ENCODE data around the gene EMC8. TPM values are rescaled to one million over a fixed set of nuclear protein-coding genes. Genes with fewer than 3 reads are reported as not detected.

Gene EMC8
- total RNA-seq, 2 experiments from 2014 or later, result 30.4 to 32.9 TPM

DNA sequence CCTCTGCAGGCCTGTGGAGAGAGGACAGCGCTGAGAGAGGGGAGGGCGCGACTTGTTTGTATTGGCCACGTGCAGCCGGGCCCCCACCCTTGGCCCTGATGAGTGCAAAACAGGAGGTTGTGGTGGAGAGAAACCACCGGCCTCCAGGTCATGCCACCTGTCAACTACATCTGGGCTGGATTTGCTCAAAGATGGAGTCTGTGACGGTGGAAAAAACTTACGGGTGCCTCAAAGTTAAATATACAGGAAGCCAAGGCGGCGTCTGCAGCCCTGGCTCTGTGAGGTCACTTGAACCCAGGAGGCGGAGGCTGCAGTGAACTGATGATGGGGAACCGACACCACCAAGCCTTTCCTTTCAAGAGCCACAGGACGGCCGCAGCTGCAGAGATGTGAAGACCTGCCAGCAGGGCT lies 64.1 kb downstream of the EMC8 start:
- POLR2A ChIA-PET, result interaction anchor here (0.6 kb wide), 1 partner anchor 13 kb away, joined by 4 read pairs; no protein-coding TSS in a partner anchor
- intact Hi-C loops (cut with DNase I, micrococcal nuclease), result no loop called here
- CTCF ChIA-PET, result interaction anchor here (1.6 kb wide), 1 partner anchor 16 kb away, joined by 6 read pairs; no protein-coding TSS in a partner anchor
- DNase-seq (peak; percentile 64), ATAC-seq (peak; percentile 79)
- no peaks in the 10 kb centered on the region for H3K36me3 Mint-ChIP-seq (ENCODE audit: low read depth)
- no peak overlapping the region for H3K4me3 Mint-ChIP-seq
- H3K9me3 Mint-ChIP-seq (ENCODE audit: low read depth), result no peaks in the 10 kb centered on the region
- no peak overlapping the region for H3K27ac Mint-ChIP-seq
- H3K4me1 Mint-ChIP-seq, result peaks cover 17% of the 10 kb centered on the region
- H3K27me3 Mint-ChIP-seq, result no peaks in the 10 kb centered on the region

DNA sequence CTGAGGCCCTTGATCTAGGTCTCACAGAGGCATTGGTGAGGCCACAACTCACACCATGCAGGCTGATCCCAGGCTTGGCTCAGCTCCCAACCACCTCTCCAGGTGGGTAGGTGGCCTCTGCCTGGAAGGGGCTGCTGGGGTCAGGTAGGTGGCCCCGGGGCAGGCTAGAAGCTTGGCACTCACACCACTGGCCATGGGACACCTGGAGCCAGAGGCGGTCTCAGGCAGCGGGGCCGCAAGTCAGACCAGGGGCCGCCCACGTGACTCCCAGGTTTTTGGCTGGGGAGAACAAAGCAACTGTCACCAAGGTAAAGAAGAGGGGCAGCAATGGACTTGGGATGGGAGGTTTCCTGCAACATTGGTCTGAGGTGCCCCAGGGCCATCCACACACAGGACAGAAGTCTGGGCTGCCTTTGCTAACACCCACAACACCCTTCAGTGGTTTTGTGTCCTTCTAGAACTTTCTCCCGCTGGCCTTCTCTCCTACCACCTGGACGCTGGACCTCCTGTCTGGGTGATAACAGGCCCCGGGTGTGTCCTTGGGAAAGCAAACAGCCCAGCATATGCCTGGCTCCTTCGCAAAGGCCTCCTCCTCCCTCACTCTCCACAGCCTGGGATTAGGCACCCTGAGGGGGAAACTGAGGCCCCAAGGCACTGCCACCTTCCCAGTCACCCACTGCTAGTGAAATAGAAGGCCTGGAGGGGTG lies 64.9 kb downstream of the EMC8 start:
- no peak for ATAC-seq
- intact Hi-C loops (cut with DNase I, micrococcal nuclease), result no loop called here
- peaks cover 17% of the 10 kb centered on the region for H3K4me1 Mint-ChIP-seq
- no peaks in the 10 kb centered on the region for H3K9me3 Mint-ChIP-seq (ENCODE audit: low read depth)
- ChIA-PET POLR2A (no interaction called here), CTCF (no interaction called here)
- no peak overlapping the region for H3K27ac Mint-ChIP-seq
- no peak for DNase-seq
- no peaks in the 10 kb centered on the region for H3K27me3 Mint-ChIP-seq
- H3K36me3 Mint-ChIP-seq (ENCODE audit: low read depth), result no peaks in the 10 kb centered on the region
- no peak overlapping the region for H3K4me3 Mint-ChIP-seq

DNA sequence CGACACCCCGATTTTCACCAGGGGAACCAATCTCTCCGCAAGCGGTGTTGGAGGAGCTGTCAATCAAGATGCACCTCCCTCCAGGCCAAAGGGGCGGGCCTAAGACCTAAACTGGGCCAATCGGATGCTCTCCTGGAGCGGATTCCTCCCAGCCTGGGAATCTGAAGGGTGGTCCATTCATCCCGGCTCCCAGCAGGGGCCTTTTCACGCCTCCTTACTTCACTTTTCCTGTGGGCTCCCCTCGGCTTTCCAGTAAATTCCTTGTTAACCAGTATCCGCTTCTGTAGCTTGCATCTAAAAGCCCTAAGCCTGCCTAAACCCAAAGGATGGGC lies 65.5 kb downstream of the EMC8 start:
- peaks cover 17% of the 10 kb centered on the region for H3K4me1 Mint-ChIP-seq
- no peaks in the 10 kb centered on the region for H3K27me3 Mint-ChIP-seq
- H3K36me3 Mint-ChIP-seq (ENCODE audit: low read depth), result no peaks in the 10 kb centered on the region
- DNase-seq (no peak), ATAC-seq (no peak)
- H3K27ac Mint-ChIP-seq, result no peak overlapping the region
- no peaks in the 10 kb centered on the region for H3K9me3 Mint-ChIP-seq (ENCODE audit: low read depth)
- ChIA-PET POLR2A (no interaction called here), CTCF (no interaction called here)
- intact Hi-C loops (cut with DNase I, micrococcal nuclease), result no loop called here
- no peak overlapping the region for H3K4me3 Mint-ChIP-seq

GRCh38 chr16:85733155-85733838 lies 66.0 kb downstream of the EMC8 start:
- H3K36me3 Mint-ChIP-seq (ENCODE audit: low read depth), result no peaks in the 10 kb centered on the region
- POLR2A ChIA-PET, result no interaction called here
- CTCF ChIA-PET, result no interaction called here
- no peaks in the 10 kb centered on the region for H3K9me3 Mint-ChIP-seq (ENCODE audit: low read depth)
- DNase-seq (no peak), ATAC-seq (no peak)
- H3K4me3 Mint-ChIP-seq, result no peak overlapping the region
- intact Hi-C loops (cut with DNase I, micrococcal nuclease), result no loop called here
- H3K27ac Mint-ChIP-seq, result no peak overlapping the region
- H3K27me3 Mint-ChIP-seq, result no peaks in the 10 kb centered on the region
- H3K4me1 Mint-ChIP-seq, result peaks cover 17% of the 10 kb centered on the region

DNA sequence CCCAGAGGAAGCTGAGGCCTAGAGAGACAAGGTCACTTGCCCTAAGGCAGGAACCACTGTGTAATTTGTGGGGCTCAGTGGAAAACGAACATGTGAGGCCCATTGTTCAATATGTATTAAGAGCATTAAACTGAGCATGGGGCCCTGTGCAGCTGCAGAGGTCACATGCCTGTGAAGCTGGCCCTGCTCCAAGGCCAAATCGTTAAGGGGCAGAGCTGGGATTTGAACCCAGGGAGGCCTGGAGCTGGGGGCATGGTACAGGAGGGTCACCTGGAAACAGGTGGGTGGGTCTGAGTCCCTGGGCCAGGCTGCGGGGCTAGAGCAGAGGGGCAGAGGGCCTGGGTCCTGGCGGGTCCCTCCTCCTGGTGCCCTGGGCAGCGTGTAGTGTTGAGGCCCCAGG lies 68.2 kb downstream of the EMC8 start:
- no peaks in the 10 kb centered on the region for H3K9me3 Mint-ChIP-seq (ENCODE audit: low read depth)
- ChIA-PET POLR2A (no interaction called here), CTCF (no interaction called here)
- ATAC-seq, result no peak
- intact Hi-C loops (cut with DNase I, micrococcal nuclease), result no loop called here
- no peaks in the 10 kb centered on the region for H3K27me3 Mint-ChIP-seq
- H3K4me1 Mint-ChIP-seq, result peaks cover 16% of the 10 kb centered on the region
- no peak overlapping the region for H3K4me3 Mint-ChIP-seq
- no peak for DNase-seq
- H3K27ac Mint-ChIP-seq, result no peak overlapping the region
- no peaks in the 10 kb centered on the region for H3K36me3 Mint-ChIP-seq (ENCODE audit: low read depth)

GRCh38 chr16:85730186-85730465 lies 69.2 kb downstream of the EMC8 start:
- intact Hi-C loops (cut with DNase I, micrococcal nuclease), result no loop called here
- no peak for ATAC-seq
- no peak for DNase-seq
- ChIA-PET POLR2A (no interaction called here), CTCF (interaction anchor here (0.6 kb wide), 1 partner anchor 11 kb away, joined by 3 read pairs; no protein-coding TSS in a partner anchor)
- no peak overlapping the region for H3K4me3 Mint-ChIP-seq
- H3K9me3 Mint-ChIP-seq (ENCODE audit: low read depth), result no peaks in the 10 kb centered on the region
- peaks cover 5% of the 10 kb centered on the region for H3K4me1 Mint-ChIP-seq
- H3K36me3 Mint-ChIP-seq (ENCODE audit: low read depth), result no peaks in the 10 kb centered on the region
- H3K27ac Mint-ChIP-seq, result no peak overlapping the region
- H3K27me3 Mint-ChIP-seq, result no peaks in the 10 kb centered on the region

DNA sequence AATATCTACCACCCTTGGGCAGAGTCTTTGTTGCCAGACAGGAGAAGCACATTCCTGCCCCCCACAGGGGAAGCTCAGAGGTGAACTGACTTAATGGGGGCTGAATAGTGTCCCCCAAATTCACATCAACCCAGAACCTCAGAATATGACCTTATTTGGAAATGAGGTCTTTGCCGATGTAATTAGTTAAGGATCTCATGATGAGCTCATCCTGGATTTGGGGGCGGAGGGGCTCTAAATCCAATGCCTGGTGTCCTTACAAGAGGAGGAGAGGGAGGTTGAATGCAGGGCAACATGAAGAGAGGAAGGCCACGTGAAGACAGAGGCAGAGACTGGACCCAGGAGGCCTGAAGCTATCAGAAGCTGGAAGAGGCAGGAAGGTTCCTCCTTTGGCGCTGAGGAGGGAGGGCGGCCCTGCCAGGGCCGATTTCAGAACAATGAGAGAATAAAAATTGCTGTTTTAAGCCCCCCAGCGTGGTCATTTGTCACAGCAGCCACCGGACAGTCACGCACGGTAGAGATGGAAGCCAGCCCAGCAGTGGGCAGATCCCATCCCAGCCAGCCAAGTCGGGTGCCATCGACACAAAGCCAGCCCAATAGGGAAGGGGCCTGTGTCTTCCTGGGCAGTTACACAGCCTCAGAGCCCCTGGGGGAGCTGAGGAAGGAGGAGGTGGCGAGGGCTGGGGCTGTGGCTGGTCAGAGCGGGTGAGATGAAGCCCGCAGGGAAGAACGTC lies 69.7 kb downstream of the EMC8 start:
- ATAC-seq (no peak), DNase-seq (no peak)
- Mint-ChIP-seq H3K4me3 (no peak overlapping the region), H3K27ac (no peak overlapping the region), H3K36me3 (ENCODE audit: low read depth) (no peaks in the 10 kb centered on the region), H3K27me3 (no peaks in the 10 kb centered on the region), H3K9me3 (ENCODE audit: low read depth) (no peaks in the 10 kb centered on the region), H3K4me1 (no peaks in the 10 kb centered on the region)
- ChIA-PET POLR2A (no interaction called here), CTCF (interaction anchor here (0.6 kb wide), 1 partner anchor 10 kb away, joined by 3 read pairs; no protein-coding TSS in a partner anchor)
- intact Hi-C loops (cut with DNase I, micrococcal nuclease), result no loop called here

GRCh38 chr16:85728879-85729278 lies 70.5 kb downstream of the EMC8 start:
- ATAC-seq (no peak), DNase-seq (no peak)
- no peaks in the 10 kb centered on the region for H3K9me3 Mint-ChIP-seq (ENCODE audit: low read depth)
- ChIA-PET POLR2A (no interaction called here), CTCF (no interaction called here)
- intact Hi-C loops (cut with DNase I, micrococcal nuclease), result no loop called here
- H3K4me3 Mint-ChIP-seq, result no peak overlapping the region
- H3K27me3 Mint-ChIP-seq, result no peaks in the 10 kb centered on the region
- H3K4me1 Mint-ChIP-seq, result no peaks in the 10 kb centered on the region
- H3K36me3 Mint-ChIP-seq (ENCODE audit: low read depth), result no peaks in the 10 kb centered on the region
- H3K27ac Mint-ChIP-seq, result no peak overlapping the region

Small RNAs within 50 kb of the gene (microRNA-seq; reads per million reads assigned to microRNA genes)
- gene MIR1910 (ENCODE audit: borderline replicate concordance), result not detected

Other genes with a start within 250 kb of the EMC8 start
- gene GSE1, start 186.2 kb downstream of the EMC8 start, total RNA-seq, result 10 to 100 TPM; 13.2 to 13.5 TPM
- 10 to 100 TPM; 86.4 to 87.5 TPM for gene GINS2, start 110.6 kb downstream of the EMC8 start, total RNA-seq
- under 1 TPM; 0.23 to 0.25 TPM for gene C16orf74, start 48.4 kb downstream of the EMC8 start, total RNA-seq
- gene COX4I1, start 151 bp upstream of the EMC8 start, total RNA-seq, result 100 to 1,000 TPM; 374 to 508 TPM
- gene IRF8, start 99.6 kb upstream of the EMC8 start, total RNA-seq, result 100 to 1,000 TPM; 227 to 250 TPM

All from activated CD4-positive, alpha-beta T cell treated with anti-CD3 and anti-CD28 coated beads for 36 hours (primary cell).